Liver (tissue), 9 donors: ENCODE data around the gene LYRM1. TPM values are rescaled to one million over a fixed set of nuclear protein-coding genes. Genes with fewer than 3 reads are reported as not detected.

ENCODE experiments used
- DNase-seq: peaks from one replicate; pipeline ENCODE4 v3.0.0-alpha.2; 2017; ENCODE audit warnings: low spot score
- H3K27ac ChIP-seq, 2 donors: one replicate each; pipeline ENCODE4 v1.7.0; 2013; ENCODE audit warnings: inconsistent platforms in 2 of 2, low read length in 2 of 2, control low read depth in 1 of 2, low read depth in 1 of 2, mild to moderate bottlenecking in 1 of 2
- H3K27me3 ChIP-seq, 4 donors: one replicate each; pipeline versions ENCODE4 v1.6.1 to v1.7.0; 2013; ENCODE audit warnings: low read length in 3 of 4, inconsistent platforms in 1 of 4, mild to moderate bottlenecking in 1 of 4, moderate library complexity in 1 of 4; ENCODE audit not compliant: control insufficient read depth in 4 of 4, insufficient read depth in 4 of 4
- H3K36me3 ChIP-seq, 4 donors: one replicate each; pipeline versions ENCODE4 v1.6.1 to v1.7.0; 2013; ENCODE audit warnings: low read length in 3 of 4, mild to moderate bottlenecking in 3 of 4, low read depth in 1 of 4, moderate library complexity in 1 of 4; ENCODE audit not compliant: control insufficient read depth in 4 of 4, insufficient read depth in 3 of 4
- H3K4me1 ChIP-seq, 4 donors: one replicate each; pipeline versions ENCODE4 v1.6.1 to v1.7.0; 2013; ENCODE audit warnings: low read length in 3 of 4, mild to moderate bottlenecking in 3 of 4, moderate library complexity in 1 of 4; ENCODE audit not compliant: control insufficient read depth in 4 of 4, insufficient read depth in 4 of 4
- H3K4me3 ChIP-seq, 3 donors: one replicate each; pipeline versions ENCODE4 v1.6.1 to v1.7.0; 2013; ENCODE audit warnings: low read length in 3 of 3, control low read depth in 1 of 3, low read depth in 1 of 3, mild to moderate bottlenecking in 1 of 3
- H3K9ac ChIP-seq, 2 donors: one replicate each; pipeline ENCODE4 v1.7.0; 2013; ENCODE audit warnings: low read length in 2 of 2, mild to moderate bottlenecking in 2 of 2, moderate library complexity in 2 of 2, control low read depth in 1 of 2, low read depth in 1 of 2
- H3K9me3 ChIP-seq, 4 donors: one replicate each; pipeline versions ENCODE4 v1.6.1 to v1.7.0; 2013; ENCODE audit warnings: low read length in 3 of 4; ENCODE audit not compliant: control insufficient read depth in 4 of 4
- ATF3 ChIP-seq: IDR thresholded peaks from 2 replicates; pipeline ENCODE4 v1.6.1; 2016; ENCODE audit warnings: antibody characterized with exemption
- EGR1 ChIP-seq, 2 donors: IDR thresholded peaks; 2 replicates each; pipeline ENCODE4 v1.6.1; 2016 to 2018; ENCODE audit warnings: antibody characterized with exemption in 2 of 2, low read depth in 2 of 2
- FOXA1 ChIP-seq: IDR thresholded peaks from 2 replicates; pipeline ENCODE4 v1.6.1; 2016; ENCODE audit warnings: antibody characterized with exemption
- FOXA2 ChIP-seq: IDR thresholded peaks from 2 replicates; pipeline ENCODE4 v1.6.1; 2016; ENCODE audit warnings: antibody characterized with exemption
- GABPA ChIP-seq, 2 donors: IDR thresholded peaks in 1 of 2; conservative IDR thresholded peaks in 1 of 2; 2 replicates each; pipeline ENCODE4 v1.6.1; 2016; ENCODE audit warnings: antibody characterized with exemption in 2 of 2, mild to moderate bottlenecking in 1 of 2, moderate library complexity in 1 of 2
- HNF4A ChIP-seq, 2 donors: conservative IDR thresholded peaks; 2 replicates each; pipeline ENCODE4 v1.6.1; 2016; ENCODE audit warnings: antibody characterized with exemption in 2 of 2, mild to moderate bottlenecking in 2 of 2
- JUND ChIP-seq, 2 donors: IDR thresholded peaks; 2 replicates each; pipeline ENCODE4 v1.6.1; 2016; ENCODE audit warnings: antibody characterized with exemption in 2 of 2
- MAX ChIP-seq: IDR thresholded peaks from 2 replicates; pipeline ENCODE4 v1.6.1; 2016; ENCODE audit warnings: antibody characterized with exemption
- NR2F2 ChIP-seq: IDR thresholded peaks from 2 replicates; pipeline ENCODE4 v1.6.1; 2016; ENCODE audit warnings: antibody characterized with exemption
- RAD21 ChIP-seq, 2 donors: IDR thresholded peaks; 2 replicates each; pipeline ENCODE4 v1.6.1; 2016; ENCODE audit warnings: antibody characterized with exemption in 2 of 2, mild to moderate bottlenecking in 2 of 2
- REST ChIP-seq: IDR thresholded peaks from 2 replicates; pipeline ENCODE4 v1.6.1; 2016; ENCODE audit warnings: antibody characterized with exemption, mild to moderate bottlenecking
- RXRA ChIP-seq, 2 donors: IDR thresholded peaks; 2 replicates each; pipeline ENCODE4 v1.6.1; 2017 to 2018; ENCODE audit warnings: antibody characterized with exemption in 2 of 2, mild to moderate bottlenecking in 1 of 2
- TAF1 ChIP-seq: conservative IDR thresholded peaks from 2 replicates; pipeline ENCODE4 v1.6.1; 2016; ENCODE audit warnings: antibody characterized with exemption, mild to moderate bottlenecking
- ZBTB33 ChIP-seq: IDR thresholded peaks from 2 replicates; pipeline ENCODE4 v1.6.1; 2016; ENCODE audit warnings: antibody characterized with exemption
- WGBS: extraction: QIAGEN DNeasy Blood & Tissue Kit; methylation state at CpG from one replicate; pipeline ENCODE4 v1.1.7; 2013; 5-methylcytosine and 5-hydroxymethylcytosine counted together
- polyA plus RNA-seq, 2 donors: library from polyadenylated mRNA; stranded (reverse) in 1 of 2; unstranded in 1 of 2; fragments of 200-250 nt in 1 of 2; fragments of >200 nt in 1 of 2; fragmentation: Nextera tagmentation in 1 of 2; extraction: Ambion mirVana in 1 of 2; gene quantifications; one replicate each; pipeline versions ENCODE4 v1.2.1 to v1.2.3, GENCODE V29; 2013 to 2015
- total RNA-seq, 2 donors: library from RNA; depleted of rRNA; stranded (reverse); fragments of >200 nt; gene quantifications; one replicate each; pipeline ENCODE4 v1.2.3, GENCODE V29; 2014
- donor health status: healthy.
- donor health status: healthy.
- donor health status: healthy.
- donor health status: healthy.
- donor health status: healthy.

The LYRM1 gene
- total and polyA plus RNA-seq, 4 donors = 33.2 to 57.3 (median 50.8) TPM

- Histone ChIP-seq H3K9me3 (no peaks in the 10 kb centered on the region), H3K9ac (peak overlapping the region in 1 of 2 donors; percentile 21), H3K27ac (peak overlapping the region; percentile 92 to 97), H3K36me3 (peaks cover 3 to 8% (median 4%) of the 10 kb centered on the region in 4 donors), H3K27me3 (no peaks in the 10 kb centered on the region), H3K4me1 (peaks cover 4 to 40% (median 31%) of the 10 kb centered on the region in 4 donors), H3K4me3 (peak overlapping the region; percentile 63 to 89 (median 84))
- 14% methylated on average over 5 of the region's 5 CpGs for WGBS
- TF ChIP-seq NR2F2 = no peak
- no peak for TF ChIP-seq RXRA (IDR thresholded peaks at IDR 0.05)
- no peak for TF ChIP-seq ATF3
- TF ChIP-seq FOXA2 = no peak
- peak in 1 of 2 donors; percentile 4 for TF ChIP-seq HNF4A (conservative IDR thresholded peaks at IDR 0.05)
- TF ChIP-seq REST = no peak
- TF ChIP-seq JUND (IDR thresholded peaks at IDR 0.05) = no peak
- no peak for TF ChIP-seq EGR1 (IDR thresholded peaks at IDR 0.05; ENCODE audit: low read depth in 2 of 2)
- no peak for TF ChIP-seq FOXA1
- no peak for DNase-seq
Measured at GRCh38 chr16:20899071-20899470, 1.5 kb upstream of the LYRM1 start.

- Histone ChIP-seq H3K27ac (peak overlapping the region; percentile 92 to 97), H3K9ac (peak overlapping the region; percentile 69 to 72), H3K4me1 (peaks cover 4 to 36% (median 32%) of the 10 kb centered on the region in 4 donors), H3K36me3 (peaks cover 0 to 8% (median 4%) of the 10 kb centered on the region in 4 donors), H3K27me3 (no peaks in the 10 kb centered on the region), H3K9me3 (no peaks in the 10 kb centered on the region), H3K4me3 (peak overlapping the region; percentile 63 to 89 (median 88))
- under 1% methylated on average over 23 of the region's 23 CpGs for WGBS
- peak; percentile 59 for DNase-seq
- no peak for TF ChIP-seq RXRA (IDR thresholded peaks at IDR 0.05)
- TF ChIP-seq RAD21 (IDR thresholded peaks at IDR 0.05) = peak in 1 of 2 donors; percentile 47
- TF ChIP-seq TAF1 = peak; percentile 41
Measured at GRCh38 chr16:20899477-20900298, 883 bp upstream of the LYRM1 start.

GRCh38 chr16:20901068-20901435 is 481 bp downstream of the LYRM1 start:
- Histone ChIP-seq H3K9me3 (no peaks in the 10 kb centered on the region), H3K27ac (peak overlapping the region; percentile 92 to 97), H3K36me3 (peaks cover 0 to 8% (median 1%) of the 10 kb centered on the region in 4 donors), H3K27me3 (no peaks in the 10 kb centered on the region), H3K4me1 (peaks cover 7 to 40% (median 34%) of the 10 kb centered on the region in 4 donors), H3K4me3 (peak overlapping the region; percentile 63 to 89 (median 88)), H3K9ac (peak overlapping the region; percentile 77 to 98)
- WGBS = under 1% methylated on average over 20 of the region's 20 CpGs
- no peak for DNase-seq
- no peak for TF ChIP-seq ZBTB33
- no peak for TF ChIP-seq GABPA (IDR thresholded peaks at IDR 0.05 in 1 of 2, conservative IDR thresholded peaks at IDR 0.05 in 1 of 2)
- TF ChIP-seq NR2F2 = no peak
- TF ChIP-seq FOXA1 = no peak
- TF ChIP-seq REST = no peak
- TF ChIP-seq FOXA2 = no peak
- no peak for TF ChIP-seq TAF1
- TF ChIP-seq JUND (IDR thresholded peaks at IDR 0.05) = no peak
- TF ChIP-seq MAX = no peak
- no peak for TF ChIP-seq EGR1 (IDR thresholded peaks at IDR 0.05; ENCODE audit: low read depth in 2 of 2)
